ENCODE measurements around the gene CHD2. TPM values are rescaled to one million over a fixed set of nuclear protein-coding genes. Genes with fewer than 3 reads are reported as not detected.

The CHD2 gene
- total RNA-seq, 1 experiment from 2014 or later = 101 TPM

DNA sequence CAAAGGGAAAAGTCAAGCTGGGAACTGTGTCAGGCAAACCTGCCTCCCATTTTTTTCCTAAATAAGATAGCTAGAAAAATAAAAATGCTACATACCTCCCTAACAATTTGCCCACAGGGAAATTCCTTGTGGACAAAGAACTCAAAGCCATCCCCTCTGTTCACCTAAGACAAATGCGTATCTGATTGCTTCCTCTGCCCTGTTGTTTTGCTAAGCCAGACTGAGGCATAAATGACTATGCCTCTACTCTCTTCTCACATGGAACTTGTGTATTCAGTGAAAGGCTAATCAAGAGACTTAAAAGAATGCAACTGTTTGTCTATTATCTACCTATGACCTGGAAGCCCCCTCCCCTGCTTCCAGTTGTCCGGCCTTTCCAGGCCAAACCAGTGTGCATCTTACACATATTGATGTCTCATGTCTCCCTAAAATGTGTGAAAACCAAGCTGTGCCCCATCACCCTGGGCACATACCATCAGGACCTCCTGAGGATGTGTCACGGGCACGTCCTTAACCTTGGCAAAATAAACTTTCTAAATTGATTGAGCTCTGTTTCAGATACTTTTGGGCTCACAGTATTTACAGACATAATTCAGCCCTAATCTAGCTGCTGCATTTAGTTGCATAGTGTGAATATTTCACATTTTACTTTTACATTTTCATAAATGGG lies 15.8 kb downstream of the CHD2 start:
- peak; percentile 22 for ATAC-seq

DNA sequence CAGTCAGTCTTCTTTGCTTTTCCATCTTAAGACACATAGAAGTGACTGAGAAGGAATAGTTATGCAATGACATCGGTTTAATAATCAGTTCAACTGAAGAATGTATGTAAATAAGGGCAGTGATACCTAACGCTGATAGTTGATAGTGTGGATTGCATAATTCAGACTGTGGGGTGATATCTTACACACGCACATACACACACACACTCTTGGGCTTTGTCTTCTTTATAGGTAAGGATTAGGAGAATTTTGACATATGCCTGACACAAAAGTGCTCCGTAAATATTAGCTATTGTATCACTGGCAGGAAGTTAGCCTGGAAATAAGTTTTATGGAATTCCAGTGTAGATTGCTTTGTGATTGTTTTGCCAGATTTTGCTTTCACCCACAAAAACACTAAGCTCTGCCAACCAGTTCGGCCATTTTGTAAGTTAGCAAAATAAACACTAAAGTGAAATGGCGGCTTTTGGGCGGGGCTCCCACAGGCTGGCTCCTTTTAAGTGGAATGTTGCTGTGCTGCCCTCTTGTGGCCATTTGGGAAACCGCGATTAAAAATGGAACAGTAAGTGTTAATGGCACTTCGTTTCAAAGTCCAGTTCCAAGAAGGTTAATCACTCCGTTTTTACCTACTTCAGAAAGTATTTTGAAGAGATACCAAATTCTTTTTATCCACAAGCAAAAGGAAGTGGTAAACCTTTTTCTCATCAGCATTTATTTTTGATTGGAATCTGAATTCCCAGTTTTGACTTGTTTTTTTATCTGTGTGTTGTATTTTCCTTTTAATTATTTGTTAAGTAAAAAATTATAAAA lies 17.7 kb downstream of the CHD2 start:
- no peak overlapping the region for H3K4me3 Mint-ChIP-seq
- H3K27ac Mint-ChIP-seq = peak overlapping the region; percentile 98
- TF ChIP-seq ZNF317 (CRISPR knock-in tag; IDR thresholded peaks at IDR 0.05; ENCODE audit: borderline replicate concordance, low read depth) (no peak), CBFB (CRISPR knock-in tag; IDR thresholded peaks at IDR 0.05; ENCODE audit: low read depth) (no peak), MYBL2 (CRISPR knock-in tag; IDR thresholded peaks at IDR 0.05) (no peak), SP1 (CRISPR knock-in tag; conservative IDR thresholded peaks at IDR 0.05) (peak; percentile 64), EMX1 (CRISPR knock-in tag; IDR thresholded peaks at IDR 0.05) (no peak), ATF1 (CRISPR knock-in tag; IDR thresholded peaks at IDR 0.05) (no peak), PRRX2 (CRISPR knock-in tag; IDR thresholded peaks at IDR 0.05) (no peak), KAT7 (CRISPR knock-in tag; IDR thresholded peaks at IDR 0.05; ENCODE audit: borderline replicate concordance) (no peak), ZNF219 (CRISPR knock-in tag; IDR thresholded peaks at IDR 0.05; ENCODE audit: borderline replicate concordance) (no peak)
- TF ChIP-seq, protein P1, sequence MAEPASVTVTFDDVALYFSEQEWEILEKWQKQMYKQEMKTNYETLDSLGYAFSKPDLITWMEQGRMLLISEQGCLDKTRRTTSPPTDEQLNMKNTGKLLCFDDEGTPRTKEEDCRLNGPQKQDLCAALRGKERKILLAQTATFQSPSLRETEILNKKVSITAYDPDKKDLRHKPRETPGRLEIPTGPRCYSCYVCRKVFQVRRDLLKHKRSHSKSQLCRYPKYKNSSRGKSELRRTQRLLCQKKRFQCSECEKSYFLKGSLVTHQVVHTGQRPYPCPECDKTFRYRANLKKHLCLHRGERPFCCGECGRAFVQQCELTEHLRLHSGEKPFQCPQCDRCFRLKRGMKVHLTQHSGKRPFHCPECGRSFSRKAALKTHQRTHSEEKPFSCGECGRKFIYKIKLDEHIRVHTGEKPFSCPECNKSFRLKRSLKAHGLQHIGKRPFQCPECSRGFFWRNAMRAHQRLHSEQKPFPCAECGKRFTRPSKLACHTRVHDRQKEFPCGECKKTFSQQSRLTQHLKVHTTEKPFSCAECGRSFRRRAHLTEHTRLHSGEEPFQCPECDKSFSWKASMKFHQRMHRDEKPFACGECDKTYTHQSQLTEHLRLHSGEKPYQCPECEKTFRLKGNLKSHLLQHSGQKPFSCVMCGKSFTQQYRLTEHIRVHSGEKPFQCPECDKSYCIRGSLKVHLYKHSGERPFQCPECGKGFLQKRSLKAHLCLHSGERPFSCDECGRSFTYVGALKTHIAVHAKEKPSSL (CRISPR knock-in tag; conservative IDR thresholded peaks at IDR 0.05) = no peak
- TF ChIP-seq, protein P2, sequence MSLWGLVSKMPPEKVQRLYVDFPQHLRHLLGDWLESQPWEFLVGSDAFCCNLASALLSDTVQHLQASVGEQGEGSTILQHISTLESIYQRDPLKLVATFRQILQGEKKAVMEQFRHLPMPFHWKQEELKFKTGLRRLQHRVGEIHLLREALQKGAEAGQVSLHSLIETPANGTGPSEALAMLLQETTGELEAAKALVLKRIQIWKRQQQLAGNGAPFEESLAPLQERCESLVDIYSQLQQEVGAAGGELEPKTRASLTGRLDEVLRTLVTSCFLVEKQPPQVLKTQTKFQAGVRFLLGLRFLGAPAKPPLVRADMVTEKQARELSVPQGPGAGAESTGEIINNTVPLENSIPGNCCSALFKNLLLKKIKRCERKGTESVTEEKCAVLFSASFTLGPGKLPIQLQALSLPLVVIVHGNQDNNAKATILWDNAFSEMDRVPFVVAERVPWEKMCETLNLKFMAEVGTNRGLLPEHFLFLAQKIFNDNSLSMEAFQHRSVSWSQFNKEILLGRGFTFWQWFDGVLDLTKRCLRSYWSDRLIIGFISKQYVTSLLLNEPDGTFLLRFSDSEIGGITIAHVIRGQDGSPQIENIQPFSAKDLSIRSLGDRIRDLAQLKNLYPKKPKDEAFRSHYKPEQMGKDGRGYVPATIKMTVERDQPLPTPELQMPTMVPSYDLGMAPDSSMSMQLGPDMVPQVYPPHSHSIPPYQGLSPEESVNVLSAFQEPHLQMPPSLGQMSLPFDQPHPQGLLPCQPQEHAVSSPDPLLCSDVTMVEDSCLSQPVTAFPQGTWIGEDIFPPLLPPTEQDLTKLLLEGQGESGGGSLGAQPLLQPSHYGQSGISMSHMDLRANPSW (CRISPR knock-in tag; conservative IDR thresholded peaks at IDR 0.05; ENCODE audit: low read depth) = no peak

More for the DNA sequence above, 15.8 kb downstream of the CHD2 start:
- H3K4me3 Mint-ChIP-seq = no peak overlapping the region
- H3K36me3 Mint-ChIP-seq = peaks cover 6% of the 10 kb centered on the region
- ChIA-PET CTCF (interaction anchor here (1.3 to 2.9 kb wide), 4 partner anchors 8 to 118 kb away, joined by 3 to 24 read pairs (median 12); no protein-coding TSS in a partner anchor), POLR2A (interaction anchor here (0.6 to 1.0 kb wide), 3 partner anchors 34 to 107 kb away, joined by 3 to 5 read pairs (median 3); no protein-coding TSS in a partner anchor)
- DNase-seq (ENCODE audit: low spot score) = no peak
- peaks cover 82% of the 10 kb centered on the region for H3K4me1 Mint-ChIP-seq
- peaks cover 20% of the 10 kb centered on the region for H3K27me3 Mint-ChIP-seq (ENCODE audit: low read depth)
- H3K9me3 Mint-ChIP-seq = no peaks in the 10 kb centered on the region
- TF ChIP-seq, protein P3, sequence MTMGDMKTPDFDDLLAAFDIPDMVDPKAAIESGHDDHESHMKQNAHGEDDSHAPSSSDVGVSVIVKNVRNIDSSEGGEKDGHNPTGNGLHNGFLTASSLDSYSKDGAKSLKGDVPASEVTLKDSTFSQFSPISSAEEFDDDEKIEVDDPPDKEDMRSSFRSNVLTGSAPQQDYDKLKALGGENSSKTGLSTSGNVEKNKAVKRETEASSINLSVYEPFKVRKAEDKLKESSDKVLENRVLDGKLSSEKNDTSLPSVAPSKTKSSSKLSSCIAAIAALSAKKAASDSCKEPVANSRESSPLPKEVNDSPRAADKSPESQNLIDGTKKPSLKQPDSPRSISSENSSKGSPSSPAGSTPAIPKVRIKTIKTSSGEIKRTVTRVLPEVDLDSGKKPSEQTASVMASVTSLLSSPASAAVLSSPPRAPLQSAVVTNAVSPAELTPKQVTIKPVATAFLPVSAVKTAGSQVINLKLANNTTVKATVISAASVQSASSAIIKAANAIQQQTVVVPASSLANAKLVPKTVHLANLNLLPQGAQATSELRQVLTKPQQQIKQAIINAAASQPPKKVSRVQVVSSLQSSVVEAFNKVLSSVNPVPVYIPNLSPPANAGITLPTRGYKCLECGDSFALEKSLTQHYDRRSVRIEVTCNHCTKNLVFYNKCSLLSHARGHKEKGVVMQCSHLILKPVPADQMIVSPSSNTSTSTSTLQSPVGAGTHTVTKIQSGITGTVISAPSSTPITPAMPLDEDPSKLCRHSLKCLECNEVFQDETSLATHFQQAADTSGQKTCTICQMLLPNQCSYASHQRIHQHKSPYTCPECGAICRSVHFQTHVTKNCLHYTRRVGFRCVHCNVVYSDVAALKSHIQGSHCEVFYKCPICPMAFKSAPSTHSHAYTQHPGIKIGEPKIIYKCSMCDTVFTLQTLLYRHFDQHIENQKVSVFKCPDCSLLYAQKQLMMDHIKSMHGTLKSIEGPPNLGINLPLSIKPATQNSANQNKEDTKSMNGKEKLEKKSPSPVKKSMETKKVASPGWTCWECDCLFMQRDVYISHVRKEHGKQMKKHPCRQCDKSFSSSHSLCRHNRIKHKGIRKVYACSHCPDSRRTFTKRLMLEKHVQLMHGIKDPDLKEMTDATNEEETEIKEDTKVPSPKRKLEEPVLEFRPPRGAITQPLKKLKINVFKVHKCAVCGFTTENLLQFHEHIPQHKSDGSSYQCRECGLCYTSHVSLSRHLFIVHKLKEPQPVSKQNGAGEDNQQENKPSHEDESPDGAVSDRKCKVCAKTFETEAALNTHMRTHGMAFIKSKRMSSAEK (CRISPR knock-in tag; IDR thresholded peaks at IDR 0.05; ENCODE audit: borderline replicate concordance) = no peak
- no peak for TF ChIP-seq ETV6 (CRISPR knock-in tag; IDR thresholded peaks at IDR 0.05)
- TF ChIP-seq, protein P4, sequence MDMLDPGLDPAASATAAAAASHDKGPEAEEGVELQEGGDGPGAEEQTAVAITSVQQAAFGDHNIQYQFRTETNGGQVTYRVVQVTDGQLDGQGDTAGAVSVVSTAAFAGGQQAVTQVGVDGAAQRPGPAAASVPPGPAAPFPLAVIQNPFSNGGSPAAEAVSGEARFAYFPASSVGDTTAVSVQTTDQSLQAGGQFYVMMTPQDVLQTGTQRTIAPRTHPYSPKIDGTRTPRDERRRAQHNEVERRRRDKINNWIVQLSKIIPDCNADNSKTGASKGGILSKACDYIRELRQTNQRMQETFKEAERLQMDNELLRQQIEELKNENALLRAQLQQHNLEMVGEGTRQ (CRISPR knock-in tag; IDR thresholded peaks at IDR 0.05) = no peak
- TF ChIP-seq, protein P1 (CRISPR knock-in tag; conservative IDR thresholded peaks at IDR 0.05) = no peak
- TF ChIP-seq, protein P5, sequence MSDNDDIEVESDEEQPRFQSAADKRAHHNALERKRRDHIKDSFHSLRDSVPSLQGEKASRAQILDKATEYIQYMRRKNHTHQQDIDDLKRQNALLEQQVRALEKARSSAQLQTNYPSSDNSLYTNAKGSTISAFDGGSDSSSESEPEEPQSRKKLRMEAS (CRISPR knock-in tag; IDR thresholded peaks at IDR 0.05) = no peak
- no peak for TF ChIP-seq JUN (CRISPR knock-in tag; IDR thresholded peaks at IDR 0.05)
- peak overlapping the region; percentile 52 for H3K27ac Mint-ChIP-seq

More for the DNA sequence above, 17.7 kb downstream of the CHD2 start:
- H3K27me3 Mint-ChIP-seq (ENCODE audit: low read depth) = peaks cover 2% of the 10 kb centered on the region; the same call in 1 of the 2 replicates
- ATAC-seq (peak; percentile 17), DNase-seq (ENCODE audit: low spot score) (peak; percentile 94)
- ChIA-PET POLR2A (interaction anchor here (0.8 to 1.2 kb wide), 4 partner anchors 10 to 108 kb away, joined by 3 to 15 read pairs (median 6); partner anchors contain the start of gene CHD2), CTCF (interaction anchor here (0.7 to 2.9 kb wide), 16 partner anchors 10 to 276 kb away, joined by 3 to 24 read pairs (median 4); partner anchors contain the start of gene CHD2)
- H3K4me1 Mint-ChIP-seq = peaks cover 85% of the 10 kb centered on the region
- no peaks in the 10 kb centered on the region for H3K9me3 Mint-ChIP-seq
- H3K36me3 Mint-ChIP-seq = peaks cover 6% of the 10 kb centered on the region

All from WTC11 (cell line).